MG63 (cell line): Measurements from ENCODE around the gene VPS50. TPM values are rescaled to one million over a fixed set of nuclear protein-coding genes. Genes with fewer than 3 reads are reported as not detected.

Experiments
- DNase-seq: peaks from one replicate; pipeline ENCODE4 v3.0.0-alpha.2; 2020
- H3K27me3 ChIP-seq: fragments of 250-450 bp; sonication (Bioruptor Pico); 2 replicates; pipeline ENCODE4 v1.5.1; 2020; ENCODE audit warnings: mild to moderate bottlenecking, moderate library complexity
- H3K36me3 ChIP-seq: fragments of 250-450 bp; sonication (Bioruptor Pico); 2 replicates; pipeline ENCODE4 v1.5.1; 2020; ENCODE audit warnings: mild to moderate bottlenecking, moderate library complexity
- H3K4me3 ChIP-seq: fragments of 250-450 bp; sonication (Bioruptor Pico); 2 replicates; pipeline ENCODE4 v1.5.1; 2020; ENCODE audit warnings: mild to moderate bottlenecking, moderate library complexity
- H3K9me3 ChIP-seq: fragments of 250-450 bp; sonication (Bioruptor Pico); 2 replicates; pipeline ENCODE4 v1.5.1; 2020; ENCODE audit warnings: mild to moderate bottlenecking, moderate library complexity
- total RNA-seq: library from RNA; depleted of rRNA; stranded (reverse); fragments of >200 nt; shearing (Covaris generic); gene quantifications from 2 replicates; pipeline ENCODE4 v1.2.3, GENCODE V29; 2014; ENCODE audit warnings: low replicate concordance; rRNA removed

Gene VPS50
- total RNA-seq = 14.2 and 23.3 TPM in 2 replicates

DNA sequence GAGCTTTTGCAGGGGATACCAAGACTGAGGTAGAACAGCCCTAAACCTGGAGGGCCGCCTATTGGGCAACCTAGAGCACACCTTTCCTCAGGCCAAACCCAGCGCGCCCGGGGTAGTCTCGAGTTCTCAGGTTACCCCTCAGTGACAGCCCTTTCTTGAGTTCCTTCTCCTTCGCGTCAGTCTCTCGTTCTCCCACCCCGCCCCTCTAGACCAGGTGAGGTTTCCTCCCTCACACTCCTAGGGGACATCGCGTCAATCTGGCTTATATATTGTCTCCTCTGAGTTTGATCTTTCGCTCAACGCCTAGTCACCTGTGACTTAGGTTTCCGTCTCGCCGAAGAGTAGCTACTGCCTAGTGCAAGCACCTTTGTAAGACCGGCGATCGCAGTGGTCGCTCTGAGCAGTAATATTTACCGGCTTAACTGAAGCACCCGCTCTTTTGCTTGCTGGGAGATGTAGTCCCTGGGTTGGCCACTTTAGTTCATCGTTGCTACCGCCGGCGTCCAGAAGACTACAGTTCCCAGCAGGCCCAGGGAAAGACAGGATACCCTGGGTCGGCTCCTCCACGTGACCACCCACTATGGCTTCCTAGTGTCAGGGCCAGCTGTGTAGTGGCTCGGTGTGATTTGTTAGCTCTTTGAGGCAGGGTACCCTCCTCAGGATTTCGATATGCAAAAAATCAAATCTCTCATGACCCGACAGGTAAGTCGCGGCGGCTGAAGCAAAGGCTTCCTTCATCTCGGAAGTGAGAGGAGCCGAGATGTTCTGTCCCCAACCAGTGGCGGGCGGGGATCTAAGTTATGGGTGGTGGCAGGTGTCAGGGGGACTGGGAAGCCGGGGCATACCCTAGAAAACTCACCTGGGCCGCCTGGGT, at the start of gene VPS50:
Gene VPS50, plus strand, starts transcription at position 568 of the 874 bp plus-strand sequence. Its CDS starts 102 bp downstream, at position 670.
- Histone ChIP-seq H3K27me3 (no peaks in the 10 kb centered on the region), H3K9me3 (no peaks in the 10 kb centered on the region), H3K4me3 (peak within 1 kb of the TSS; percentile 81), H3K36me3 (no peaks in the 10 kb centered on the region)
- DNase-seq = peak; percentile 90

- Histone ChIP-seq H3K4me3 (no peak overlapping the region), H3K27me3 (no peaks in the 10 kb centered on the region), H3K36me3 (no peaks in the 10 kb centered on the region), H3K9me3 (no peaks in the 10 kb centered on the region)
- peak; percentile 4 for DNase-seq
Measured at GRCh38 chr7:93185303-93186027, 46.7 kb upstream of the VPS50 start.

- no peak for DNase-seq
- Histone ChIP-seq H3K27me3 (no peaks in the 10 kb centered on the region), H3K4me3 (no peak overlapping the region), H3K9me3 (no peaks in the 10 kb centered on the region), H3K36me3 (no peaks in the 10 kb centered on the region)
Measured at GRCh38 chr7:93188870-93189634, 43.1 kb upstream of the VPS50 start.

- H3K27me3 ChIP-seq = no peaks in the 10 kb centered on the region
- no peak for DNase-seq
- H3K9me3 ChIP-seq = no peaks in the 10 kb centered on the region
- H3K36me3 ChIP-seq = no peaks in the 10 kb centered on the region
- no peak overlapping the region for H3K4me3 ChIP-seq
Measured at GRCh38 chr7:93194386-93194785, 37.8 kb upstream of the VPS50 start.

DNA sequence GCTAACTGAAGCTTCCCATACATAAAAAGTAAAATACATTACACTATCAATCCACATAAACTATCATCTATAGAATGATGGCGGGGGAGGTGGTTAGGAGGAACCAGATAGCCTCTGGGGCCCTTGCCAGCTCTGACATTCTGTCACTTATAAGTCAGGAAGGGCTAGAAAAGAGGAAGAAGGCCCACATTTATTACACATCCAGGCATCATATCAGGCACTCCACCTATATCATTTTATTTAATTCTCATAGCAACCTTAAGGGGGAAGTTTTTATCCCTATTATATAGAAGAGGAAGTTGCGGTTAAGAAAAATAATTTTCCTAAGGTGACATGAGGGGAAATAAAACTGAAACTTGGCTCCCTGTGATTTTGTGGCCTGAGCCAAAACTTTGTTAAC, 35.8 kb upstream of the VPS50 start:
- no peak for DNase-seq
- H3K36me3 ChIP-seq = no peaks in the 10 kb centered on the region
- H3K27me3 ChIP-seq = no peaks in the 10 kb centered on the region
- H3K9me3 ChIP-seq = no peaks in the 10 kb centered on the region
- no peak overlapping the region for H3K4me3 ChIP-seq

DNA sequence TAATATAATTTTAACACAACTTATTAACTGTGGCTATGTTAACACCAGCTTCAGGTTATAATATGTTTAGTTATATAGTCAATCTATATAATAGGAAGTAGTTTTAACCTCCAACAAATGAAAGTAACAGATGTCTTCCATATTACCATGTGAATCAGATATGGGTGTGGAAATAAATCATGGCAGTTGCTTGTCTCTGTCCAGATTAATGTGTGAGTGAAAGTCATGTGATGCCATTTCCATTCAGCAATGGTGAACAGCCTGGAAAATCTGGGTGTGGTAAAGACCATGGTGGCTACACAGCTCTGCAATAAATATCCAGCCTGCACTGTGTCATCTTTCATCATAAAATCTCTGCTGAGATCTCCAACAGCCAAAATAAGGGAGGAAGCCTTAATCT, 33.7 kb upstream of the VPS50 start:
- DNase-seq = no peak
- Histone ChIP-seq H3K4me3 (no peak overlapping the region), H3K27me3 (no peaks in the 10 kb centered on the region), H3K9me3 (no peaks in the 10 kb centered on the region), H3K36me3 (no peaks in the 10 kb centered on the region)

GRCh38 chr7:93202594-93203250, 29.4 kb upstream of the VPS50 start:
- no peaks in the 10 kb centered on the region; the same call in 1 of the 2 replicates for H3K27me3 ChIP-seq
- H3K9me3 ChIP-seq = no peaks in the 10 kb centered on the region
- H3K36me3 ChIP-seq = no peaks in the 10 kb centered on the region
- no peak overlapping the region for H3K4me3 ChIP-seq
- DNase-seq = no peak

DNA sequence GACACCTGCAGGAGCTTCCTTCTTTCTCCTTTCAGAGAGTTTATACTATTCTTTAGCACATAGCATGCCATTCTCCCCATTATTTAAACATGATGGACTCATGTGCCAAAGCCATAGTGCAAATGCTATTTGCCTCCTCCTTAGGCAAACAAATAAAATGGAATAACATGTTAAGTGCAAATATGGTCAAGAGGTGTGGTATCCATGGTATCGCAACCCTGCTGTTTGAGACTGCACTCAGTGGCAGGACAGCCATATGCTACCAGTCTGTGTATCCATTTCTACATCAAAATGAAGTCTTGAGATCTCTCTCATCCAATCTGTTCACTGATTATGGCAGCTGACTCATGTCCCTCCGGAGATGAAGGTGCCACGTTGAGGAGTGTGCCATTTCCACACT, 28.7 kb upstream of the VPS50 start:
- Histone ChIP-seq H3K27me3 (no peaks in the 10 kb centered on the region; the same call in 1 of the 2 replicates), H3K36me3 (no peaks in the 10 kb centered on the region), H3K9me3 (no peaks in the 10 kb centered on the region), H3K4me3 (no peak overlapping the region)
- DNase-seq = no peak

DNA sequence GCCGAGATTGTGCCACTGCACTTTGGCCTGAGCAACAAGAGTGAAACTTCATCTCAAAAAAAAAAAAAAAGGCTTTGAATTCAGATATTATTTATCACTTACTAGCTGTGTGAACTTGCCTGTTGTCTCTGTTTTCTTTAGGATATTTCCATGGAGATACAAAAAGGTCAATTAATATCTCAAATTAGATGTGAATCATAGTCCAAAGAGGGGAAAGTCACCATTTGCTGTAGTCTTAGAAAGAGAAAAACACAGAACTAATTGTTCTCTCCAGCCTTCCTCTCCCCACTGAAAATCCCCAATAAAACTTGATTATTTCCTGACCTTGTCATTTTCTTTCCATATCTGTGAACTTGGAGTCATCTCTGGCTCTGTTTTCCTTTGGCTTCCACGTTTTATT, 27.1 kb upstream of the VPS50 start:
- no peaks in the 10 kb centered on the region for H3K9me3 ChIP-seq
- H3K27me3 ChIP-seq = no peaks in the 10 kb centered on the region; the same call in 1 of the 2 replicates
- no peaks in the 10 kb centered on the region for H3K36me3 ChIP-seq
- H3K4me3 ChIP-seq = no peak overlapping the region
- DNase-seq = no peak

GRCh38 chr7:93211228-93211818, 20.8 kb upstream of the VPS50 start:
- DNase-seq = no peak
- no peak overlapping the region for H3K4me3 ChIP-seq
- H3K36me3 ChIP-seq = no peaks in the 10 kb centered on the region
- H3K9me3 ChIP-seq = no peaks in the 10 kb centered on the region
- H3K27me3 ChIP-seq = peaks cover 4% of the 10 kb centered on the region

GRCh38 chr7:93212881-93213280, 19.3 kb upstream of the VPS50 start:
- H3K36me3 ChIP-seq = no peaks in the 10 kb centered on the region
- no peak for DNase-seq
- H3K4me3 ChIP-seq = no peak overlapping the region
- H3K27me3 ChIP-seq = peaks cover 4% of the 10 kb centered on the region
- no peaks in the 10 kb centered on the region for H3K9me3 ChIP-seq

- DNase-seq = no peak
- Histone ChIP-seq H3K36me3 (no peaks in the 10 kb centered on the region), H3K27me3 (peaks cover 4% of the 10 kb centered on the region; the same call in 1 of the 2 replicates), H3K9me3 (no peaks in the 10 kb centered on the region), H3K4me3 (no peak overlapping the region)
Measured at GRCh38 chr7:93218997-93219827, 13.0 kb upstream of the VPS50 start.

DNA sequence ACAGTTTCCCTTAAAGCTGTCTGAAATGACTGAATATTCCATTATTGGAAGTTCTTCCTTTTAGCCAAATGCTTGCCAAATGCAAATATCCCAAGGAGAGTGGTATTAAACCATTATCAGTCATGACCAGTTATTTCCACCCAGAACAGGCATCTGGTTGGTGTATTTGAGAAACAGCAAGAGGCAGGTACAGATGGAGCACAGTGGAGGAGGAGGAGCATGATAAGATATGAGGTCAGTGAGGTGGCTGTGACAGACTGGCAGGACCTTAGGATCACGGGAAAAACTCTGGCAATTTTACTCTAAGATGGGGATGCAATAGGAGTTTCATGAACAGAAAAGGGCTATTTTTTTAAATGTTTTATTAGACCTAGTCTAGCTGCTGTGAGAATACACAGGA, 12.3 kb upstream of the VPS50 start:
- no peak for DNase-seq
- H3K9me3 ChIP-seq = no peaks in the 10 kb centered on the region
- no peak overlapping the region for H3K4me3 ChIP-seq
- H3K27me3 ChIP-seq = peaks cover 4% of the 10 kb centered on the region; the same call in 1 of the 2 replicates
- no peaks in the 10 kb centered on the region for H3K36me3 ChIP-seq

DNA sequence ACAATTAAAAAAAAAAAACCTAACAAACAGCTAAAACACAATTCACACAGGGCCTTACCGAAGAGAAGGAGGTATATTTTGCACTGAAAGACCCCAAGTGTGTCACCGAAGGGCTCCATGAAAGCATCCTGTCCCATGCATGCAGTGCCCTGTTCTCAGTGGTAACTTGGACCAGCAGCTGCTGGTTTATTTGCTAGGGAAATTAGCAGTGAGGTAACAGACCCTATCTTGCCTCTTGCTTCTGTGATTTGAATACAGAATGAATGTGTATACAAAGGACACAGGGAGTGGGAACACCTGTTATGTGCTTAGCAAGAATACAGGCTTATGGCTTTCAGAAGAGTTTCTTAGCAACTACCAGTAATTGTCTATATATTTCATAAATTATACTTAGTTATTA, 5.9 kb upstream of the VPS50 start, which contains the start of gene HEPACAM2:
Gene HEPACAM2, minus strand, starts transcription at position 160 of the 400 bp plus-strand sequence.
- H3K27me3 ChIP-seq = 0 out of 2 replicates have a peak, but pooled peaks cover 3% of the 10 kb centered on the region
- H3K36me3 ChIP-seq = no peaks in the 10 kb centered on the region
- DNase-seq = no peak
- no peak within 1 kb of the TSS for H3K4me3 ChIP-seq
- no peaks in the 10 kb centered on the region for H3K9me3 ChIP-seq

GRCh38 chr7:93228302-93228701, 3.9 kb upstream of the VPS50 start:
- Histone ChIP-seq H3K36me3 (no peaks in the 10 kb centered on the region), H3K4me3 (no peak overlapping the region), H3K27me3 (0 out of 2 replicates have a peak, but pooled peaks cover 3% of the 10 kb centered on the region), H3K9me3 (no peaks in the 10 kb centered on the region)
- DNase-seq = no peak
